DOHH2 (cell line): Measurements from ENCODE around the gene NFRKB.

Source experiments
- H3F3A ChIP-seq: fragments of 200-600 bp; sonication (generic), shearing (Covaris generic); 2 replicates; pipeline ENCODE4 v1.6.0; 2016; ENCODE audit warnings: antibody characterized with exemption, mild to moderate bottlenecking; ENCODE audit not compliant: control insufficient read depth, insufficient read depth
- H3K27ac ChIP-seq: fragments of 200-600 bp; sonication (generic); 2 replicates; pipeline ENCODE4 v1.5.1; 2014; ENCODE audit warnings: low read depth, mild to moderate bottlenecking, low read length, moderate library complexity
- H3K27me3 ChIP-seq: fragments of 200-600 bp; sonication (generic); 2 replicates; pipeline ENCODE4 v1.6.1; 2014; ENCODE audit warnings: mild to moderate bottlenecking, low read length, mixed read lengths; ENCODE audit not compliant: control insufficient read depth
- H3K36me3 ChIP-seq: fragments of 200-600 bp; sonication (generic); 2 replicates; pipeline ENCODE4 v1.6.1; 2014; ENCODE audit warnings: mild to moderate bottlenecking, low read length, moderate library complexity, mixed read lengths; ENCODE audit not compliant: control insufficient read depth
- H3K4me1 ChIP-seq: fragments of 200-600 bp; sonication (generic); 2 replicates; pipeline ENCODE4 v1.6.1; 2014; ENCODE audit warnings: mild to moderate bottlenecking, low read length, mixed read lengths; ENCODE audit not compliant: control insufficient read depth
- H3K4me2 ChIP-seq: fragments of 200-600 bp; sonication (generic); 2 replicates; pipeline ENCODE4 v1.6.0; 2014; ENCODE audit warnings: mild to moderate bottlenecking, low read length, moderate library complexity
- H3K4me3 ChIP-seq: fragments of 200-600 bp; sonication (generic); 2 replicates; pipeline ENCODE4 v1.5.1; 2014; ENCODE audit warnings: mild to moderate bottlenecking, low read length, mixed read lengths
- H3K79me2 ChIP-seq: fragments of 200-600 bp; sonication (generic); 2 replicates; pipeline ENCODE4 v1.6.1; 2014; ENCODE audit warnings: mild to moderate bottlenecking, low read length, mixed read lengths; ENCODE audit not compliant: control insufficient read depth
- H3K9me2 ChIP-seq: fragments of 200-600 bp; sonication (generic); replicated peaks from 2 replicates; pipeline ENCODE4 v1.6.1; 2014; ENCODE audit warnings: mild to moderate bottlenecking, low read length, mixed read lengths; ENCODE audit not compliant: control insufficient read depth
- H3K9me3 ChIP-seq: fragments of 200-600 bp; sonication (generic); 2 replicates; pipeline ENCODE4 v1.6.1; 2014; ENCODE audit warnings: antibody characterized with exemption, low read length, mixed read lengths; ENCODE audit not compliant: control insufficient read depth, insufficient read depth
- H4K20me1 ChIP-seq: fragments of 200-600 bp; sonication (generic); 2 replicates; pipeline ENCODE4 v1.6.0; 2014; ENCODE audit warnings: low read depth, mild to moderate bottlenecking, antibody characterized with exemption, low read length, moderate library complexity; ENCODE audit not compliant: control insufficient read depth, insufficient read depth
- CTCF ChIP-seq: fragments of 200-600 bp; sonication (generic); IDR thresholded peaks from one replicate; pipeline ENCODE4 v1.5.1; 2014; ENCODE audit warnings: antibody characterized with exemption, mild to moderate bottlenecking, low read depth, low read length; ENCODE audit not compliant: poor library complexity, severe bottlenecking
- EZH2phosphoT487 ChIP-seq: fragments of 200-600 bp; sonication (generic); IDR thresholded peaks from 2 replicates; pipeline ENCODE4 v1.6.1; 2017; ENCODE audit warnings: borderline replicate concordance, mild to moderate bottlenecking, antibody characterized with exemption, low read length, moderate library complexity, mixed read lengths

Gene NFRKB

GRCh38 chr11:129932381-129933067, 37.1 kb upstream of the NFRKB start:
- no peaks in the 10 kb centered on the region for H3K79me2 ChIP-seq
- H3K4me2 ChIP-seq, result no peak overlapping the region
- no peaks in the 10 kb centered on the region for H3F3A ChIP-seq
- H3K27me3 ChIP-seq, result no peaks in the 10 kb centered on the region
- no peaks in the 10 kb centered on the region for H3K9me2 ChIP-seq
- H3K27ac ChIP-seq, result no peak overlapping the region
- peaks cover 91% of the 10 kb centered on the region for H3K36me3 ChIP-seq
- no peak overlapping the region for H3K4me3 ChIP-seq
- H3K9me3 ChIP-seq, result no peaks in the 10 kb centered on the region
- peaks cover 2% of the 10 kb centered on the region for H3K4me1 ChIP-seq
- H4K20me1 ChIP-seq, result no peaks in the 10 kb centered on the region
- TF ChIP-seq EZH2phosphoT487 (no peak), CTCF (no peak)

- TF ChIP-seq EZH2phosphoT487, result no peak
- no peak for TF ChIP-seq CTCF
- H3K4me1 ChIP-seq, result peaks cover 3% of the 10 kb centered on the region; the same call in 1 of the 2 replicates
- H4K20me1 ChIP-seq, result no peaks in the 10 kb centered on the region
- H3K36me3 ChIP-seq, result peaks cover 92% of the 10 kb centered on the region
- H3K9me2 ChIP-seq, result no peaks in the 10 kb centered on the region
- no peak overlapping the region for H3K4me3 ChIP-seq
- no peak overlapping the region for H3K27ac ChIP-seq
- H3F3A ChIP-seq, result peaks cover 3% of the 10 kb centered on the region; the same call in 1 of the 2 replicates
- H3K27me3 ChIP-seq, result no peaks in the 10 kb centered on the region
- H3K79me2 ChIP-seq, result no peaks in the 10 kb centered on the region
- H3K4me2 ChIP-seq, result no peak overlapping the region
- H3K9me3 ChIP-seq, result no peaks in the 10 kb centered on the region
Observed at GRCh38 chr11:129930743-129931142, 35.4 kb upstream of the NFRKB start.

- Histone ChIP-seq H3K79me2 (no peaks in the 10 kb centered on the region), H3K9me3 (no peaks in the 10 kb centered on the region), H3F3A (peaks cover 7% of the 10 kb centered on the region), H3K36me3 (peaks cover 92% of the 10 kb centered on the region), H3K4me1 (peaks cover 3% of the 10 kb centered on the region; the same call in 1 of the 2 replicates), H3K27me3 (no peaks in the 10 kb centered on the region), H4K20me1 (no peaks in the 10 kb centered on the region), H3K9me2 (no peaks in the 10 kb centered on the region), H3K27ac (no peak overlapping the region), H3K4me3 (no peak overlapping the region), H3K4me2 (no peak overlapping the region)
- TF ChIP-seq CTCF (no peak), EZH2phosphoT487 (no peak)
Observed at GRCh38 chr11:129930296-129930695, 34.9 kb upstream of the NFRKB start.
